Transverse colon (tissue), 4 donors: ENCODE measurements around the gene ANKFN1.

Source experiments
- POLR2A ChIP-seq: fragments of 450-650 bp; IDR thresholded peaks from one replicate; pipeline ENCODE4 v1.6.1; 2016; ENCODE audit warnings: antibody characterized with exemption, mild to moderate bottlenecking, moderate library complexity
- POLR2AphosphoS5 ChIP-seq, 3 donors: sonication (generic); formaldehyde crosslinking; IDR thresholded peaks; one replicate each; pipeline ENCODE4 v1.6.1; 2016; ENCODE audit warnings: antibody characterized with exemption in 3 of 3
- TF ChIP-seq, protein P1 (sequence below), 5 experiments: fragments of 200-600 bp in 3 of 5; fragments of 450-650 bp in 2 of 5; sonication (generic) in 3 of 5; IDR thresholded peaks; 1 replicate in 2 of 5; 2 replicates in 3 of 5; pipeline ENCODE4 v1.5.1; 2016 to 2017; ENCODE audit warnings: antibody characterized with exemption in 5 of 5, inconsistent platforms in 3 of 5, mild to moderate bottlenecking in 2 of 5, moderate library complexity in 1 of 5

DNA sequence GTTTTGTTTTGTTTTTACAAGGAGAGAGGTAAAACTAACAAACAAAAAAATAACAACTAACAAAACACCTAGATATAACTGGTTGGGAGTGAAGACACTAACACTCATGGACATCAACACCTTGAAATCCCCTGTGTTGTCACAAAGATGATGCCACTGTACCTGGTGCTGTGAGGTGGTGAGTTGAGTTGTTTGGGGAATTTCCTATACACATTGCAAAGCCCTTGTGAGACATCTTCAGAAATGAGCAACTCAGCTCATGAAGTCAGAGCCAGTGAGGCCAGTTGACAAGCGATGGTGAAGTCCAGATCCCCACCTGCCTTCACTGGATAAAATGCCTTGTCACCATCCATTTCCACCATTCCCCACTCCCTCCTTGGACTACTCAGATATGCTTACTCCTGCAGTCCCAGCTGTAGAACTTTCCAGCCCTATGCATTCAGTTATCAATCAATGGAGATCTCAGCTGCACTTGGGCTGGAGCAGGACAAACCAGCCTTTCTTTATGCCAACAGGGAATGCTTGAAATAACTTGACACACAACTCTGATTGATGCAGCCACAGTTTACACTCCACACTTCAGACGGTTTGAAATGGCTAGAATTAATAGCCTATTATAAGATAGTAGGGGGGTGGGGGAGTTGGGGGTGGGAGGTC is 22.2 kb downstream of the ANKFN1 start:
- TF ChIP-seq, protein P1, sequence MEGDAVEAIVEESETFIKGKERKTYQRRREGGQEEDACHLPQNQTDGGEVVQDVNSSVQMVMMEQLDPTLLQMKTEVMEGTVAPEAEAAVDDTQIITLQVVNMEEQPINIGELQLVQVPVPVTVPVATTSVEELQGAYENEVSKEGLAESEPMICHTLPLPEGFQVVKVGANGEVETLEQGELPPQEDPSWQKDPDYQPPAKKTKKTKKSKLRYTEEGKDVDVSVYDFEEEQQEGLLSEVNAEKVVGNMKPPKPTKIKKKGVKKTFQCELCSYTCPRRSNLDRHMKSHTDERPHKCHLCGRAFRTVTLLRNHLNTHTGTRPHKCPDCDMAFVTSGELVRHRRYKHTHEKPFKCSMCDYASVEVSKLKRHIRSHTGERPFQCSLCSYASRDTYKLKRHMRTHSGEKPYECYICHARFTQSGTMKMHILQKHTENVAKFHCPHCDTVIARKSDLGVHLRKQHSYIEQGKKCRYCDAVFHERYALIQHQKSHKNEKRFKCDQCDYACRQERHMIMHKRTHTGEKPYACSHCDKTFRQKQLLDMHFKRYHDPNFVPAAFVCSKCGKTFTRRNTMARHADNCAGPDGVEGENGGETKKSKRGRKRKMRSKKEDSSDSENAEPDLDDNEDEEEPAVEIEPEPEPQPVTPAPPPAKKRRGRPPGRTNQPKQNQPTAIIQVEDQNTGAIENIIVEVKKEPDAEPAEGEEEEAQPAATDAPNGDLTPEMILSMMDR (IDR thresholded peaks at IDR 0.05), result no peak
- TF ChIP-seq POLR2A, result no peak
- TF ChIP-seq POLR2AphosphoS5 (IDR thresholded peaks at IDR 0.05), result no peak
